CD4-positive, alpha-beta T cell treated with Interleukin-2 at 100 ng/mL for 4 hours (primary cell): ENCODE data around the gene FOSL2.
"Not testable (repeated sequence)": the region's sequence is repeated elsewhere in the genome, so short reads cannot be mapped to it uniquely, and the experiment has no call there.

Experiments
- DNase-seq: peaks from one replicate; pipeline ENCODE4 v3.0.0-alpha.2; 2020; ENCODE audit warnings: low spot score

Gene FOSL2

GRCh38 chr2:28357948-28358667, 34.5 kb upstream of the FOSL2 start:
- no peak for DNase-seq

GRCh38 chr2:28358668-28359201, 33.9 kb upstream of the FOSL2 start:
- DNase-seq = no peak

GRCh38 chr2:28359222-28360057, 33.2 kb upstream of the FOSL2 start:
- peak; percentile 82 for DNase-seq

GRCh38 chr2:28360058-28360717, 32.5 kb upstream of the FOSL2 start:
- DNase-seq = no peak

GRCh38 chr2:28360718-28361293, 31.9 kb upstream of the FOSL2 start:
- no peak for DNase-seq

GRCh38 chr2:28361991-28362710, 30.5 kb upstream of the FOSL2 start:
- DNase-seq = no peak

GRCh38 chr2:28362991-28363521, 29.6 kb upstream of the FOSL2 start:
- DNase-seq = no peak

- DNase-seq = no peak
Observed at GRCh38 chr2:28363686-28364280, 28.9 kb upstream of the FOSL2 start.

- DNase-seq = no peak
Observed at GRCh38 chr2:28364610-28365009, 28.0 kb upstream of the FOSL2 start.

GRCh38 chr2:28365158-28365557, 27.5 kb upstream of the FOSL2 start:
- no peak for DNase-seq

- DNase-seq = no peak
Observed at GRCh38 chr2:28366149-28366495, 26.5 kb upstream of the FOSL2 start.

- peak; percentile 71 for DNase-seq
Observed at GRCh38 chr2:28366496-28367282, 26.0 kb upstream of the FOSL2 start.

- no peak for DNase-seq
Observed at GRCh38 chr2:28367667-28368356, 24.8 kb upstream of the FOSL2 start.

GRCh38 chr2:28368357-28368798, 24.3 kb upstream of the FOSL2 start:
- no peak for DNase-seq

- DNase-seq = no peak
Observed at GRCh38 chr2:28369358-28369757, 23.3 kb upstream of the FOSL2 start.

GRCh38 chr2:28370354-28370753, 22.3 kb upstream of the FOSL2 start:
- DNase-seq = no peak

- not testable (repeated sequence) for DNase-seq
Observed at GRCh38 chr2:28371728-28372127, 20.9 kb upstream of the FOSL2 start.

- no peak for DNase-seq
Observed at GRCh38 chr2:28373854-28374253, 18.8 kb upstream of the FOSL2 start.

- DNase-seq = no peak
Observed at GRCh38 chr2:28374331-28374730, 18.3 kb upstream of the FOSL2 start.
